Measurements from ENCODE around the gene SCAPER.
"Not testable (repeated sequence)": the region's sequence is repeated elsewhere in the genome, so short reads cannot be mapped to it uniquely, and the experiment has no call there.

SCAPER gene

GRCh38 chr15:76451540-76451939 is 453.6 kb downstream of the SCAPER start:
- Histone ChIP-seq H3K27ac (ENCODE audit: low read depth, low read length) (no peak overlapping the region), H3K9me3 (ENCODE audit: control insufficient read depth, insufficient read depth, low read depth, low read length) (no peaks in the 10 kb centered on the region), H3K4me1 (ENCODE audit: control insufficient read depth, insufficient read depth, low read length) (no peaks in the 10 kb centered on the region), H3K4me3 (ENCODE audit: low read depth, low read length) (no peak overlapping the region), H3K36me3 (ENCODE audit: control insufficient read depth, insufficient read depth, low read length) (no peaks in the 10 kb centered on the region), H3K27me3 (ENCODE audit: control insufficient read depth, insufficient read depth, low read length) (no peaks in the 10 kb centered on the region), H3K9ac (ENCODE audit: low read length) (no peak overlapping the region)

GRCh38 chr15:76449455-76449854 is 455.7 kb downstream of the SCAPER start:
- H3K27ac ChIP-seq (ENCODE audit: low read depth, low read length): no peak overlapping the region
- no peak overlapping the region for H3K4me3 ChIP-seq (ENCODE audit: low read depth, low read length)
- H3K4me1 ChIP-seq (ENCODE audit: control insufficient read depth, insufficient read depth, low read length): no peaks in the 10 kb centered on the region
- H3K36me3 ChIP-seq (ENCODE audit: control insufficient read depth, insufficient read depth, low read length): no peaks in the 10 kb centered on the region
- H3K27me3 ChIP-seq (ENCODE audit: control insufficient read depth, insufficient read depth, low read length): no peaks in the 10 kb centered on the region
- H3K9ac ChIP-seq (ENCODE audit: low read length): no peak overlapping the region
- H3K9me3 ChIP-seq (ENCODE audit: control insufficient read depth, insufficient read depth, low read depth, low read length): no peaks in the 10 kb centered on the region

- Histone ChIP-seq H3K4me1 (ENCODE audit: control insufficient read depth, insufficient read depth, low read length) (no peaks in the 10 kb centered on the region), H3K27ac (ENCODE audit: low read depth, low read length) (no peak overlapping the region), H3K36me3 (ENCODE audit: control insufficient read depth, insufficient read depth, low read length) (no peaks in the 10 kb centered on the region), H3K4me3 (ENCODE audit: low read depth, low read length) (no peak overlapping the region), H3K9ac (ENCODE audit: low read length) (no peak overlapping the region), H3K9me3 (ENCODE audit: control insufficient read depth, insufficient read depth, low read depth, low read length) (no peaks in the 10 kb centered on the region), H3K27me3 (ENCODE audit: control insufficient read depth, insufficient read depth, low read length) (no peaks in the 10 kb centered on the region)
Measured at GRCh38 chr15:76448755-76449154, 456.4 kb downstream of the SCAPER start.

GRCh38 chr15:76447728-76448441 is 457.3 kb downstream of the SCAPER start:
- Histone ChIP-seq H3K36me3 (ENCODE audit: control insufficient read depth, insufficient read depth, low read length) (no peaks in the 10 kb centered on the region), H3K9ac (ENCODE audit: low read length) (no peak overlapping the region), H3K4me1 (ENCODE audit: control insufficient read depth, insufficient read depth, low read length) (no peaks in the 10 kb centered on the region), H3K27ac (ENCODE audit: low read depth, low read length) (no peak overlapping the region), H3K4me3 (ENCODE audit: low read depth, low read length) (no peak overlapping the region), H3K9me3 (ENCODE audit: control insufficient read depth, insufficient read depth, low read depth, low read length) (no peaks in the 10 kb centered on the region), H3K27me3 (ENCODE audit: control insufficient read depth, insufficient read depth, low read length) (no peaks in the 10 kb centered on the region)

GRCh38 chr15:76440441-76440840 is 464.7 kb downstream of the SCAPER start:
- Histone ChIP-seq H3K27ac (ENCODE audit: low read depth, low read length) (no peak overlapping the region), H3K27me3 (ENCODE audit: control insufficient read depth, insufficient read depth, low read length) (no peaks in the 10 kb centered on the region), H3K4me1 (ENCODE audit: control insufficient read depth, insufficient read depth, low read length) (peaks cover 13% of the 10 kb centered on the region), H3K36me3 (ENCODE audit: control insufficient read depth, insufficient read depth, low read length) (no peaks in the 10 kb centered on the region), H3K9me3 (ENCODE audit: control insufficient read depth, insufficient read depth, low read depth, low read length) (no peaks in the 10 kb centered on the region), H3K4me3 (ENCODE audit: low read depth, low read length) (no peak overlapping the region), H3K9ac (ENCODE audit: low read length) (no peak overlapping the region)

GRCh38 chr15:76439542-76439941 is 465.6 kb downstream of the SCAPER start:
- no peak overlapping the region for H3K9ac ChIP-seq (ENCODE audit: low read length)
- peak overlapping the region; percentile 25; the same call in 1 of the 2 replicates for H3K27ac ChIP-seq (ENCODE audit: low read depth, low read length)
- H3K27me3 ChIP-seq (ENCODE audit: control insufficient read depth, insufficient read depth, low read length): no peaks in the 10 kb centered on the region

GRCh38 chr15:76433798-76434400 is 471.2 kb downstream of the SCAPER start:
- H3K9me3 ChIP-seq (ENCODE audit: control insufficient read depth, insufficient read depth, low read depth, low read length): 0 out of 2 replicates have a peak, but pooled peaks cover 3% of the 10 kb centered on the region
- no peaks in the 10 kb centered on the region for H3K27me3 ChIP-seq (ENCODE audit: control insufficient read depth, insufficient read depth, low read length)
- H3K4me1 ChIP-seq (ENCODE audit: control insufficient read depth, insufficient read depth, low read length): peaks cover 21% of the 10 kb centered on the region; the same call in 1 of the 2 replicates
- H3K36me3 ChIP-seq (ENCODE audit: control insufficient read depth, insufficient read depth, low read length): no peaks in the 10 kb centered on the region
- no peak overlapping the region for H3K27ac ChIP-seq (ENCODE audit: low read depth, low read length)
- no peak overlapping the region for H3K4me3 ChIP-seq (ENCODE audit: low read depth, low read length)
- H3K9ac ChIP-seq (ENCODE audit: low read length): no peak overlapping the region

More at GRCh38 chr15:76439542-76439941, 465.6 kb downstream of the SCAPER start:
- Histone ChIP-seq H3K4me1 (ENCODE audit: control insufficient read depth, insufficient read depth, low read length) (peaks cover 13% of the 10 kb centered on the region), H3K9me3 (ENCODE audit: control insufficient read depth, insufficient read depth, low read depth, low read length) (no peaks in the 10 kb centered on the region), H3K4me3 (ENCODE audit: low read depth, low read length) (no peak overlapping the region), H3K36me3 (ENCODE audit: control insufficient read depth, insufficient read depth, low read length) (no peaks in the 10 kb centered on the region)

- H3K9ac ChIP-seq (ENCODE audit: low read length); H3K27ac ChIP-seq (ENCODE audit: low read depth, low read length); H3K36me3 ChIP-seq (ENCODE audit: control insufficient read depth, insufficient read depth, low read length); H3K4me3 ChIP-seq (ENCODE audit: low read depth, low read length); H3K27me3 ChIP-seq (ENCODE audit: control insufficient read depth, insufficient read depth, low read length); H3K9me3 ChIP-seq (ENCODE audit: control insufficient read depth, insufficient read depth, low read depth, low read length): not testable (repeated sequence)
- H3K4me1 ChIP-seq (ENCODE audit: control insufficient read depth, insufficient read depth, low read length): peaks cover 20% of the 10 kb centered on the region; the same call in 1 of the 2 replicates
Measured at GRCh38 chr15:76433036-76433435, 472.1 kb downstream of the SCAPER start.

GRCh38 chr15:76432604-76433003 is 472.5 kb downstream of the SCAPER start:
- Histone ChIP-seq H3K9me3 (ENCODE audit: control insufficient read depth, insufficient read depth, low read depth, low read length) (peaks cover 10% of the 10 kb centered on the region), H3K36me3 (ENCODE audit: control insufficient read depth, insufficient read depth, low read length) (no peaks in the 10 kb centered on the region), H3K9ac (ENCODE audit: low read length) (no peak overlapping the region), H3K4me3 (ENCODE audit: low read depth, low read length) (no peak overlapping the region), H3K4me1 (ENCODE audit: control insufficient read depth, insufficient read depth, low read length) (peaks cover 20% of the 10 kb centered on the region; the same call in 1 of the 2 replicates), H3K27me3 (ENCODE audit: control insufficient read depth, insufficient read depth, low read length) (no peaks in the 10 kb centered on the region), H3K27ac (ENCODE audit: low read depth, low read length) (no peak overlapping the region)

- H3K27me3 ChIP-seq (ENCODE audit: control insufficient read depth, insufficient read depth, low read length): no peaks in the 10 kb centered on the region
- H3K27ac ChIP-seq (ENCODE audit: low read depth, low read length): no peak overlapping the region
- H3K9me3 ChIP-seq (ENCODE audit: control insufficient read depth, insufficient read depth, low read depth, low read length): peaks cover 12% of the 10 kb centered on the region
- H3K4me3 ChIP-seq (ENCODE audit: low read depth, low read length): no peak overlapping the region
- no peak overlapping the region for H3K9ac ChIP-seq (ENCODE audit: low read length)
- H3K4me1 ChIP-seq (ENCODE audit: control insufficient read depth, insufficient read depth, low read length): peaks cover 20% of the 10 kb centered on the region; the same call in 1 of the 2 replicates
- no peaks in the 10 kb centered on the region for H3K36me3 ChIP-seq (ENCODE audit: control insufficient read depth, insufficient read depth, low read length)
Measured at GRCh38 chr15:76431971-76432370, 473.2 kb downstream of the SCAPER start.

- not testable (repeated sequence) for H3K4me3 ChIP-seq (ENCODE audit: low read depth, low read length); H3K27me3 ChIP-seq (ENCODE audit: control insufficient read depth, insufficient read depth, low read length); H3K36me3 ChIP-seq (ENCODE audit: control insufficient read depth, insufficient read depth, low read length); H3K9ac ChIP-seq (ENCODE audit: low read length); H3K27ac ChIP-seq (ENCODE audit: low read depth, low read length)
- H3K4me1 ChIP-seq (ENCODE audit: control insufficient read depth, insufficient read depth, low read length): peaks cover 20% of the 10 kb centered on the region; the same call in 1 of the 2 replicates
- H3K9me3 ChIP-seq (ENCODE audit: control insufficient read depth, insufficient read depth, low read depth, low read length): peaks cover 17% of the 10 kb centered on the region
Measured at GRCh38 chr15:76430711-76431110, 474.4 kb downstream of the SCAPER start.
